ENCODE data around the gene CDADC1.
"Not testable (repeated sequence)": the region's sequence is repeated elsewhere in the genome, so short reads cannot be mapped to it uniquely, and the experiment has no call there.

The CDADC1 gene

DNA sequence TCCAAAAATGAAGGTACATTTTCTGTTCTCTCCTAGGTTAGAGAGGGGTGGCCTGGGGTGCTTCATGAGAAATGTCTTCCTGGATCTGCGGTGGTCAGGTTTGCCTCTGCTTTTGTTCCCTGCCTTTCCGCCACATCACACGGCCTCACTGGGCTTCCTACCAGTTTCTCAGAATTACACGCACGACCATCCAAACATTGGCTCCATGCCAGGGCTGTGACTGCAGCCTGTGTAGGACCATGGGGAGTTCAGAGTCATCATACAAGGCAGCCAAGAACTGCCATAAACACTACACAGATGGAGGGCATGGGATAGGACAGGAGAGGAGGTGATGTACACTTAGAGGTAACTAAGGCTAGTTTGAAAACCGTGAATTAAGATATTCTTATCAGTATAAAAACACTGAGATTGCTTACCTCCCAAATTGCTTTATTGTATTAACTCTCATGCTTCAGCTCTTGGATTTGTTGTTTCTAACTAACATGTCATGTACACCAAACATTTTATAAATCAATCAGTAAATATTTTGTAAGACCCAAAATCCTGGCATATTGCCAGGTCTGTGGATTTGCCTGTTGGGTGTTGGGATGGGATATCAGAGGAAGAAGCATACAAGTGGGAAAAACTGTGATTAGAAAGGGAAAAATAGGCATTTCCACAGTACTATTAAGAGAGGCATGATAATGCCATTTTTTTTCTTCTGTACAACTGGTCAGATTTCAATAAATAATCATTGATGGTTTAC lies 45.2 kb downstream of the CDADC1 start:
- Histone ChIP-seq H3K9me2 (replicated peaks; ENCODE audit: insufficient read depth, low read length) (no peaks in the 10 kb centered on the region), H3K27ac (ENCODE audit: low read depth, low read length) (no peak overlapping the region), H3K9me3 (ENCODE audit: insufficient read depth, low read length) (no peaks in the 10 kb centered on the region), H3K36me3 (ENCODE audit: low read length) (no peaks in the 10 kb centered on the region), H4K20me1 (ENCODE audit: low read depth, low read length) (no peaks in the 10 kb centered on the region), H3K4me3 (ENCODE audit: insufficient read depth, low read length, poor library complexity, severe bottlenecking) (no peak overlapping the region), H2AFZ (ENCODE audit: low read depth, low read length, severe bottlenecking) (no peak overlapping the region), H3K4me2 (ENCODE audit: low read depth, low read length, poor library complexity, severe bottlenecking) (no peak overlapping the region), H3F3A (ENCODE audit: insufficient read depth) (no peaks in the 10 kb centered on the region), H3K27me3 (ENCODE audit: low read length) (no peaks in the 10 kb centered on the region), H3K79me2 (ENCODE audit: insufficient read depth, low read length) (no peaks in the 10 kb centered on the region), H3K9ac (ENCODE audit: low read length) (no peak overlapping the region)
- TF ChIP-seq, protein P1, sequence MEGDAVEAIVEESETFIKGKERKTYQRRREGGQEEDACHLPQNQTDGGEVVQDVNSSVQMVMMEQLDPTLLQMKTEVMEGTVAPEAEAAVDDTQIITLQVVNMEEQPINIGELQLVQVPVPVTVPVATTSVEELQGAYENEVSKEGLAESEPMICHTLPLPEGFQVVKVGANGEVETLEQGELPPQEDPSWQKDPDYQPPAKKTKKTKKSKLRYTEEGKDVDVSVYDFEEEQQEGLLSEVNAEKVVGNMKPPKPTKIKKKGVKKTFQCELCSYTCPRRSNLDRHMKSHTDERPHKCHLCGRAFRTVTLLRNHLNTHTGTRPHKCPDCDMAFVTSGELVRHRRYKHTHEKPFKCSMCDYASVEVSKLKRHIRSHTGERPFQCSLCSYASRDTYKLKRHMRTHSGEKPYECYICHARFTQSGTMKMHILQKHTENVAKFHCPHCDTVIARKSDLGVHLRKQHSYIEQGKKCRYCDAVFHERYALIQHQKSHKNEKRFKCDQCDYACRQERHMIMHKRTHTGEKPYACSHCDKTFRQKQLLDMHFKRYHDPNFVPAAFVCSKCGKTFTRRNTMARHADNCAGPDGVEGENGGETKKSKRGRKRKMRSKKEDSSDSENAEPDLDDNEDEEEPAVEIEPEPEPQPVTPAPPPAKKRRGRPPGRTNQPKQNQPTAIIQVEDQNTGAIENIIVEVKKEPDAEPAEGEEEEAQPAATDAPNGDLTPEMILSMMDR (IDR thresholded peaks at IDR 0.05; ENCODE audit: insufficient read depth, low read length, poor library complexity, severe bottlenecking) = no peak
- no peak for TF ChIP-seq EZH2phosphoT487 (conservative IDR thresholded peaks at IDR 0.05; ENCODE audit: low read length)

DNA sequence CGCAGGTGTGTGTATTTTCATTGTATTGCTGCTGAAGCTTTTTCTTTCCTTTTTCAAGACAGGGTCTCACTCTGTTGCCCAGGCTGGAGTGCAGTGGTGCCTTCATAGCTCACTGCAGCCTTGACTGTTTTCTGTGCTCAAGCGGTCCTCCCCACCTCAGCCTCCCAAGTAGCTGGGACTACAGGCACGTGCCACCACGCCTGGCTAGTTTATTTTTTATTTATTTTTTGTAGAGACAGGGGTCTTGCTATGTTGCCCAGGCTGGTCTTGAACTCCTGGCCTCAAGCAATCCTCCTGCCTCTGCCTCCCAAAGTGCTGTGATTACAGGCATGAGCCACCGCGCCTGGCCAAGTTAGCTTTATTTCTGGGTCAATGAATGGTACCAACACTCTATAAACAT lies 47.0 kb downstream of the CDADC1 start:
- not testable (repeated sequence) for H3K4me3 ChIP-seq (ENCODE audit: insufficient read depth, low read length, poor library complexity, severe bottlenecking); H3K27me3 ChIP-seq (ENCODE audit: low read length); H3K27ac ChIP-seq (ENCODE audit: low read depth, low read length); H4K20me1 ChIP-seq (ENCODE audit: low read depth, low read length); H3K9ac ChIP-seq (ENCODE audit: low read length); H3K9me2 ChIP-seq (replicated peaks; ENCODE audit: insufficient read depth, low read length); H3K4me2 ChIP-seq (ENCODE audit: low read depth, low read length, poor library complexity, severe bottlenecking); H2AFZ ChIP-seq (ENCODE audit: low read depth, low read length, severe bottlenecking); H3K36me3 ChIP-seq (ENCODE audit: low read length); H3K9me3 ChIP-seq (ENCODE audit: insufficient read depth, low read length); H3K79me2 ChIP-seq (ENCODE audit: insufficient read depth, low read length); H3F3A ChIP-seq (ENCODE audit: insufficient read depth)

DNA sequence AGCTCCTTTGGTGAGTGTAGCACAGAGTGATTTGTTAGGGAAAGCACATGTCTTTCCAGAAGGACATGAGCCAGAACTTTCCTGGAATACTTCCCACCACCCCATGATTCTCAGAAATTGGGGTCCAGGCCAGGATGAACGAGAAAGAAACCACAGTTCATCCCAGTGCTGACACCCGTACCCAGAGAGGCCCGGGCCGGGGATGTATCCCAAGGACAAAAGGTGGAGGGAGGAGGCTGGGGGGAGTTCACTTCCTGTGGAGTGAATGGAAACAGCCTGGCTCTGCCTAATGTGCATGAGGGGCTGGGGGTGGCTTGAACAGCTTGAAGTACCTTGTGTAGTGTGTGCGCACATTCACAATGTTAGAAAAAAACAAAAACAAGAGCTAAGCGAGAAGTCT lies 47.5 kb downstream of the CDADC1 start:
- no peak overlapping the region for H3K27ac ChIP-seq (ENCODE audit: low read depth, low read length)
- H3K9me2 ChIP-seq (replicated peaks; ENCODE audit: insufficient read depth, low read length) = no peaks in the 10 kb centered on the region
- no peaks in the 10 kb centered on the region for H3K9me3 ChIP-seq (ENCODE audit: insufficient read depth, low read length)
- no peak overlapping the region for H3K4me3 ChIP-seq (ENCODE audit: insufficient read depth, low read length, poor library complexity, severe bottlenecking)
- H2AFZ ChIP-seq (ENCODE audit: low read depth, low read length, severe bottlenecking) = no peak overlapping the region
- H3K9ac ChIP-seq (ENCODE audit: low read length) = no peak overlapping the region
- H3K4me2 ChIP-seq (ENCODE audit: low read depth, low read length, poor library complexity, severe bottlenecking) = no peak overlapping the region
- no peaks in the 10 kb centered on the region for H4K20me1 ChIP-seq (ENCODE audit: low read depth, low read length)
- no peaks in the 10 kb centered on the region for H3K27me3 ChIP-seq (ENCODE audit: low read length)
- no peaks in the 10 kb centered on the region for H3F3A ChIP-seq (ENCODE audit: insufficient read depth)
- TF ChIP-seq, protein P1 (IDR thresholded peaks at IDR 0.05; ENCODE audit: insufficient read depth, low read length, poor library complexity, severe bottlenecking) = no peak
- TF ChIP-seq EZH2phosphoT487 (conservative IDR thresholded peaks at IDR 0.05; ENCODE audit: low read length) = no peak
- no peaks in the 10 kb centered on the region for H3K36me3 ChIP-seq (ENCODE audit: low read length)
- H3K79me2 ChIP-seq (ENCODE audit: insufficient read depth, low read length) = no peaks in the 10 kb centered on the region

DNA sequence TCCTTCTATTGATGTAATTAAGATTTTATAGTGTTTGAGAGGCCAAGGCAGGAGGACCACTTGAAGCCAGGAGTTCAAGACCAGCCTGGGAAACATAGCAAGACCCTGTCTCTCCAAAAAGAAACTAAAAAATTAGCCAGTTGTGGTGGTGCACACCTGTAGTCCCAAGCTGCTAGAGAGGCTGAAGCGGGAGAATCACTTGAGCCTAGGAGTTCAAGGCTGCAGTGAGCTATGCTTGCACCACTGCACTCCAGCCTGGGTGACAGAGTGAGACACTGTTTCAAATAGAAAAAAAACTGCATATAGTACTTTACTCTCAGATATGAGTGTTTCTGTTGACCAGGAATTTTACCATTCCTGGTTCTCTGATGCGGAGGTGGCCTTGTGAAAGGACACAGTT lies 48.9 kb downstream of the CDADC1 start:
- Histone ChIP-seq H3K79me2 (ENCODE audit: insufficient read depth, low read length) (no peaks in the 10 kb centered on the region), H3K4me3 (ENCODE audit: insufficient read depth, low read length, poor library complexity, severe bottlenecking) (no peak overlapping the region), H3K4me2 (ENCODE audit: low read depth, low read length, poor library complexity, severe bottlenecking) (no peak overlapping the region), H4K20me1 (ENCODE audit: low read depth, low read length) (no peaks in the 10 kb centered on the region), H3K9me3 (ENCODE audit: insufficient read depth, low read length) (no peaks in the 10 kb centered on the region), H2AFZ (ENCODE audit: low read depth, low read length, severe bottlenecking) (no peak overlapping the region), H3F3A (ENCODE audit: insufficient read depth) (no peaks in the 10 kb centered on the region), H3K36me3 (ENCODE audit: low read length) (no peaks in the 10 kb centered on the region), H3K27me3 (ENCODE audit: low read length) (no peaks in the 10 kb centered on the region), H3K9me2 (replicated peaks; ENCODE audit: insufficient read depth, low read length) (no peaks in the 10 kb centered on the region), H3K9ac (ENCODE audit: low read length) (no peak overlapping the region), H3K27ac (ENCODE audit: low read depth, low read length) (no peak overlapping the region)
- TF ChIP-seq EZH2phosphoT487 (conservative IDR thresholded peaks at IDR 0.05; ENCODE audit: low read length) = no peak
- TF ChIP-seq, protein P1 (IDR thresholded peaks at IDR 0.05; ENCODE audit: insufficient read depth, low read length, poor library complexity, severe bottlenecking) = no peak
